ENCODE measurements around the gene SRPK2.
"Not testable (repeated sequence)": the region's sequence is repeated elsewhere in the genome, so short reads cannot be mapped to it uniquely, and the experiment has no call there.

The SRPK2 gene

DNA sequence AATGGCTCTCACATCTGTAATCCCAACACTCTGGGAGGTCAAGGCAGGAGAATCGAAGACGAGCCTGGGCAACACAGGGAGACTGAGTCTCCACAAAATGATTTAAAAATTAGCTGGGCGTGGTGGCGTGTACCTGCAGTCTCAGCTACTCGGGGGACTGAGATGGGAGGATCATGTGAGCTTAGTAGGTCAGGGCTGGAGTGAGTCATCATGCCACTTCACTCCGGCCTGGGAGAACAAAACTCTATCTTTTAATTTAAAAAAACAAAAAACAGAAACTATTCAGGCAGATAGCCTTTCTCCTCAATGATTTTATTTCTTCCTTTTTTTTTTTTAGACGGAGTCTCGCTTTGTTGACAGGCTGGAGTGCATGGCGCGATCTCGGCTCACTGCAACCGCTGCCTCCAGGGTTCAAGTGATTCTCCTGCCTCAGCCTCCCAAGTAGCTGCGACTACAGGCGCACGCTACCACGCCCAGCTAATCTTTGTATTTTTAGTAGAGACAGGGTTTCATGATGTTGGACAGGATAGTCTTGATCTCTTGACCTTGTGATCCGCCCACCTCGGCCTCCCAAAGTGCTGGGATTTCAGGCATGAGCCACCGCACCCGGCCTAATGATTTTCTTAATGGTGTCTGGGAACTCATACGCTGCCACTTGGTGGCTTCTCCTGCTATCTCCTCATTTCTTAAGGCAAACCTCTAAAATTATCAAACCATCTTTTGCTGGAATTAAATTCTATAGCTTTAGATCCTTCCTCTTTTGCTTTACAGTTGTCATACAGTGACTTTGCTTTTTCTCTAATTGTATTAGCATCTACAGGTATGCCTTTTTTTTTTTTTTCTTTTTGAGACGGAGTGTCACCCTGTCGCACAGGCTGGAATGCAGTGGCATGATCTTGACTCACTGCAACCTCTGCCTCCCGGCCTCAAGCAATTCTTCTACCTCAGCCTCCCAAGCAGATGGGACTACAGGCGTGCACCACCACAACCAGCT lies 22.9 kb downstream of the SRPK2 start:
- Histone ChIP-seq H3K4me1 (ENCODE audit: control insufficient read depth, insufficient read depth, low read length) (no peaks in the 10 kb centered on the region), H3K27me3 (ENCODE audit: control insufficient read depth, insufficient read depth, low read length) (no peaks in the 10 kb centered on the region), H3K36me3 (ENCODE audit: control insufficient read depth, insufficient read depth, low read length) (no peaks in the 10 kb centered on the region), H3K4me3 (ENCODE audit: low read length) (no peak overlapping the region), H3K27ac (ENCODE audit: low read depth, low read length) (no peak overlapping the region), H3K9ac (ENCODE audit: low read length) (no peak overlapping the region)

DNA sequence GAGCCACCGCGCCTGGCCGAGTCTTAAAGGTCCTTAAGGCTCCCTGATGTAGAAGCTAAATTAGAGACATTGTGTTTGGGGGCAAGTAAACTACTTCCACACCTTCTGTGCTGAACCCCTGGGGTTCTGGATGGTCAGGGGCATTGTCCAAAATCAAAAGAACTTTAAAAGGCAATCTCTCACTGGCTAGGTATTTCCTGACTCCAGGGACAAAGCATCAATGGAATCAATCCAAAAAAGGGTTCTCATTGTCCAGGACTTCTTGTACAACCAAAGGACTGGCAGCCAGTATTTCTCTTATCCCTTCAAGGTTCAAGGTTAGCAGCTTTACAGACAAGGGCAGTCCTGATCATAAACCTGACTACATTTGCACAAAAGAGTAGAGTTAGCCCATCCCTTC lies 24.0 kb downstream of the SRPK2 start:
- H3K27ac ChIP-seq (ENCODE audit: low read depth, low read length) = no peak overlapping the region
- no peaks in the 10 kb centered on the region for H3K36me3 ChIP-seq (ENCODE audit: control insufficient read depth, insufficient read depth, low read length)
- H3K9ac ChIP-seq (ENCODE audit: low read length) = no peak overlapping the region
- H3K27me3 ChIP-seq (ENCODE audit: control insufficient read depth, insufficient read depth, low read length) = no peaks in the 10 kb centered on the region
- H3K4me3 ChIP-seq (ENCODE audit: low read length) = no peak overlapping the region
- H3K4me1 ChIP-seq (ENCODE audit: control insufficient read depth, insufficient read depth, low read length) = no peaks in the 10 kb centered on the region

GRCh38 chr7:105363657-105364056 lies 25.1 kb downstream of the SRPK2 start:
- not testable (repeated sequence) for H3K27ac ChIP-seq (ENCODE audit: low read depth, low read length); H3K4me1 ChIP-seq (ENCODE audit: control insufficient read depth, insufficient read depth, low read length); H3K9ac ChIP-seq (ENCODE audit: low read length); H3K36me3 ChIP-seq (ENCODE audit: control insufficient read depth, insufficient read depth, low read length); H3K27me3 ChIP-seq (ENCODE audit: control insufficient read depth, insufficient read depth, low read length); H3K4me3 ChIP-seq (ENCODE audit: low read length)

GRCh38 chr7:105362685-105363084 lies 26.0 kb downstream of the SRPK2 start:
- H3K36me3 ChIP-seq (ENCODE audit: control insufficient read depth, insufficient read depth, low read length); H3K9ac ChIP-seq (ENCODE audit: low read length); H3K4me3 ChIP-seq (ENCODE audit: low read length); H3K27ac ChIP-seq (ENCODE audit: low read depth, low read length); H3K4me1 ChIP-seq (ENCODE audit: control insufficient read depth, insufficient read depth, low read length); H3K27me3 ChIP-seq (ENCODE audit: control insufficient read depth, insufficient read depth, low read length): not testable (repeated sequence)

GRCh38 chr7:105361995-105362394 lies 26.7 kb downstream of the SRPK2 start:
- not testable (repeated sequence) for H3K4me1 ChIP-seq (ENCODE audit: control insufficient read depth, insufficient read depth, low read length); H3K9ac ChIP-seq (ENCODE audit: low read length); H3K27ac ChIP-seq (ENCODE audit: low read depth, low read length); H3K27me3 ChIP-seq (ENCODE audit: control insufficient read depth, insufficient read depth, low read length); H3K36me3 ChIP-seq (ENCODE audit: control insufficient read depth, insufficient read depth, low read length); H3K4me3 ChIP-seq (ENCODE audit: low read length)

- H3K4me1 ChIP-seq (ENCODE audit: control insufficient read depth, insufficient read depth, low read length); H3K36me3 ChIP-seq (ENCODE audit: control insufficient read depth, insufficient read depth, low read length); H3K27me3 ChIP-seq (ENCODE audit: control insufficient read depth, insufficient read depth, low read length); H3K9ac ChIP-seq (ENCODE audit: low read length); H3K4me3 ChIP-seq (ENCODE audit: low read length); H3K27ac ChIP-seq (ENCODE audit: low read depth, low read length): not testable (repeated sequence)
Observed at GRCh38 chr7:105360149-105360548, 28.6 kb downstream of the SRPK2 start.

GRCh38 chr7:105355701-105356100 lies 33.0 kb downstream of the SRPK2 start:
- Histone ChIP-seq H3K9ac (ENCODE audit: low read length) (no peak overlapping the region), H3K27ac (ENCODE audit: low read depth, low read length) (no peak overlapping the region), H3K4me3 (ENCODE audit: low read length) (no peak overlapping the region), H3K27me3 (ENCODE audit: control insufficient read depth, insufficient read depth, low read length) (no peaks in the 10 kb centered on the region), H3K36me3 (ENCODE audit: control insufficient read depth, insufficient read depth, low read length) (no peaks in the 10 kb centered on the region), H3K4me1 (ENCODE audit: control insufficient read depth, insufficient read depth, low read length) (peaks cover 16% of the 10 kb centered on the region)

DNA sequence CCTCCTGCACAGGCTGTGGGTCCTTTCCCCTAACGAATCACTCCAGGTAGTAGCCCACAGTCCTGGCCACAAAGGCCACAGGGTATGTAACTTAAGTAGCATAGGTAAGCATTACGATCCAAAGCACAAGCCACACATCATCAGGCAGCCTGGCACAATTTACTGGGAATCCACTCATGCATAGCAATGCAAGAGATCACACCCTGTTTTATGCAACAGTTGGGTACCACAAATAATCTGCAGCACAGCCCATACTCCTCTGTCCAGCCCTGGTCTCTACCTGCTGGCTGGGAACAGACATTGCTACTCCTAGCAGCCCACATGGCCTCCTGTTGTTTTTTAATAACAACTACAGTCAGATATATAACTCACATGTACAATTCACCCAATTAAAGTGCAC lies 34.3 kb downstream of the SRPK2 start:
- Histone ChIP-seq H3K9ac (ENCODE audit: low read length) (no peak overlapping the region), H3K4me1 (ENCODE audit: control insufficient read depth, insufficient read depth, low read length) (peaks cover 16% of the 10 kb centered on the region), H3K4me3 (ENCODE audit: low read length) (no peak overlapping the region), H3K27me3 (ENCODE audit: control insufficient read depth, insufficient read depth, low read length) (no peaks in the 10 kb centered on the region), H3K27ac (ENCODE audit: low read depth, low read length) (no peak overlapping the region), H3K36me3 (ENCODE audit: control insufficient read depth, insufficient read depth, low read length) (no peaks in the 10 kb centered on the region)

GRCh38 chr7:105353752-105354328 lies 34.9 kb downstream of the SRPK2 start:
- Histone ChIP-seq H3K27me3 (ENCODE audit: control insufficient read depth, insufficient read depth, low read length) (no peaks in the 10 kb centered on the region), H3K4me1 (ENCODE audit: control insufficient read depth, insufficient read depth, low read length) (peaks cover 16% of the 10 kb centered on the region), H3K9ac (ENCODE audit: low read length) (no peak overlapping the region), H3K27ac (ENCODE audit: low read depth, low read length) (peak overlapping the region; percentile 14), H3K36me3 (ENCODE audit: control insufficient read depth, insufficient read depth, low read length) (no peaks in the 10 kb centered on the region), H3K4me3 (ENCODE audit: low read length) (no peak overlapping the region)

GRCh38 chr7:105352901-105353668 lies 35.6 kb downstream of the SRPK2 start:
- H3K27me3 ChIP-seq (ENCODE audit: control insufficient read depth, insufficient read depth, low read length) = no peaks in the 10 kb centered on the region
- no peak overlapping the region for H3K4me3 ChIP-seq (ENCODE audit: low read length)
- H3K4me1 ChIP-seq (ENCODE audit: control insufficient read depth, insufficient read depth, low read length) = peaks cover 16% of the 10 kb centered on the region
- no peak overlapping the region for H3K27ac ChIP-seq (ENCODE audit: low read depth, low read length)
- no peak overlapping the region for H3K9ac ChIP-seq (ENCODE audit: low read length)
- H3K36me3 ChIP-seq (ENCODE audit: control insufficient read depth, insufficient read depth, low read length) = no peaks in the 10 kb centered on the region

GRCh38 chr7:105352018-105352612 lies 36.6 kb downstream of the SRPK2 start:
- H3K9ac ChIP-seq (ENCODE audit: low read length) = no peak overlapping the region
- H3K36me3 ChIP-seq (ENCODE audit: control insufficient read depth, insufficient read depth, low read length) = no peaks in the 10 kb centered on the region
- H3K27ac ChIP-seq (ENCODE audit: low read depth, low read length) = peak overlapping the region; percentile 27
- H3K4me1 ChIP-seq (ENCODE audit: control insufficient read depth, insufficient read depth, low read length) = peaks cover 16% of the 10 kb centered on the region
- H3K4me3 ChIP-seq (ENCODE audit: low read length) = no peak overlapping the region
- H3K27me3 ChIP-seq (ENCODE audit: control insufficient read depth, insufficient read depth, low read length) = no peaks in the 10 kb centered on the region

- no peaks in the 10 kb centered on the region for H3K36me3 ChIP-seq (ENCODE audit: control insufficient read depth, insufficient read depth, low read length)
- H3K4me1 ChIP-seq (ENCODE audit: control insufficient read depth, insufficient read depth, low read length) = peaks cover 19% of the 10 kb centered on the region
- no peak overlapping the region for H3K9ac ChIP-seq (ENCODE audit: low read length)
- no peak overlapping the region for H3K4me3 ChIP-seq (ENCODE audit: low read length)
- no peak overlapping the region for H3K27ac ChIP-seq (ENCODE audit: low read depth, low read length)
- no peaks in the 10 kb centered on the region for H3K27me3 ChIP-seq (ENCODE audit: control insufficient read depth, insufficient read depth, low read length)
Observed at GRCh38 chr7:105350906-105351305, 37.8 kb downstream of the SRPK2 start.
